NK-92 (cell line): ENCODE data around the gene HIC2.
"Not testable (repeated sequence)": the region's sequence is repeated elsewhere in the genome, so short reads cannot be mapped to it uniquely, and the experiment has no call there.

ENCODE experiments used
- DNase-seq: peaks from one replicate; lab custom pipeline; 2025; ENCODE audit not compliant: unreplicated experiment; lab: John Stamatoyannopoulos, UW

HIC2 gene

DNA sequence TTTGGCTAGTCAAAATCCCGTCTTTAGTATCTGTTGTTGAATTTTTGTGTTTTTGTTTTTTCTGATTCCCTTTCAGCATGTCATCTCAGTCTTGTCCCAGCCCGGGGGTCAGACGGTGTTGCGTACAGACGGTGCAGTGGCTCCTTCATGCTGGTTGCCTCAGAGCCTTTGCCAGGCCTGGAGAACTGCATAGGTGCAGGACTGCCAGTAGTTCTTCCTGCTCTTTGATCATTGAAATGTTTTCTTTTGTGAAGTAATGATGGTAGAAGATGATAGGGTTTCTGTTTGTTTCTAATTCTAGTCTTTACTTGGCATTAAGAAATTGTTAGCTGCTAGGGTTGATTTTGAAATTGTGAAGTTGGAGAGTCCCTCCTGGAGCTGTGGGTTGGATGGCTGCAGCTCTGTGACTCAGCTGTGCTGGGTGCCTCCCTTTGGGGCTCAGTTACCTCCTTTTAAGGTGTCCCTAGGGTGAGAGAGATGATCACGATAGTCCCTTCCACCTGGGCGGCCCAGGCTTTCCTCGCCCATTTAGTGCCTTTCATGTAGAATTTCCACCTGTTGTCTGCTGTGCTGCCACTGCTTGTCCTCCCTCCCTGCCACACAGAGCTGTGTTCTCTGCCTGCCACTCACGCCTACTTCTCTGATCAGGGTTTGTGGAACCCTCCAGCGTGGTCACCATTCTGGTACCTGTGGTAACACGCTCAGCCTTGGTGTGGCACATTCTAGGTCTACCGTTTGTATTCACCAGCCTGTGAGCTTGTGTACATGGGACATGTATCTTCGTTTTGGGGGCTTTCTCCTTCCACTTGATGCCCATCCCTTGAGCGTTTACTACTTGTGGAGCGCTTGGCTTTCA, 17.4 kb downstream of the HIC2 start:
- DNase-seq, result not testable (repeated sequence)

DNA sequence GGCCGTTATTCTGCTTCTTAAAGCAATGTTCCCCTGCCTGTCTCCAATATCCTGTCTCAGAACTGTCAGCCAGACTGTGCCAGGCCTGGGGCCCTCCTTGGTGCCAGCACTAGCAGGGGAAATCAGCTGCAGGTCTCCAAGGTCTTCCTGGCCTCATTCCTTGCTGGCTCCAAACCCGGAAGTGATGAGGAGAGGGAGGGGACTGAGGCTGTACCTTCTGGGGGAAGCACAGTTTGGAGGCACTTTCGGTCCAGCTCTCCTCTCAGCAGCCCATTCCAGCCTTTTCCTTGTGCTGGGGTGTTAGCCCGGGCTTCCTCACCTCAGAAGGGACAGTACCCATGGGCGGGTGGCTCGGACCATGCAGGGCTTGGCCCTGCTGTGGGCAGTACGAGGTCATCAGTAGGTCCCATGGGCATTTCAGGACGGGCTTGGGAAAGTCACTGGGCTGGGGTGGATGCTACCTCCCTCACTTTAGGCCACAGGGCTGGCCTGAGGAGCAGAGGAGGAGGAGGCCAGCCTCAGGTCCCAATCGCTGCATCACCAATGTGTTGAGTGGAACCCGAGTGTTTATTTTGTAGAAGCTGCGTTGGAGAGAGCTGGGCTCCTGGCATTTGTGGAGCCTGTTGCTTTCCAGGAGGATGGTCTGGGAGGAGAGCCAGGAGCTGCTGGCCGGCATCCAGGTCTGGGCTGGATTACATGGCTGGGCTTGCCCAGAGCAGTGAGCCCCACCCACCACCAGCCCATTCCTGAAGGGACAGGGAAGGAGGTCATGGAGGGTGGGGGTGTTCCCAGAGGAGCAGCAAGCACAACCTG, 19.0 kb downstream of the HIC2 start:
- DNase-seq, result not testable (repeated sequence)

DNA sequence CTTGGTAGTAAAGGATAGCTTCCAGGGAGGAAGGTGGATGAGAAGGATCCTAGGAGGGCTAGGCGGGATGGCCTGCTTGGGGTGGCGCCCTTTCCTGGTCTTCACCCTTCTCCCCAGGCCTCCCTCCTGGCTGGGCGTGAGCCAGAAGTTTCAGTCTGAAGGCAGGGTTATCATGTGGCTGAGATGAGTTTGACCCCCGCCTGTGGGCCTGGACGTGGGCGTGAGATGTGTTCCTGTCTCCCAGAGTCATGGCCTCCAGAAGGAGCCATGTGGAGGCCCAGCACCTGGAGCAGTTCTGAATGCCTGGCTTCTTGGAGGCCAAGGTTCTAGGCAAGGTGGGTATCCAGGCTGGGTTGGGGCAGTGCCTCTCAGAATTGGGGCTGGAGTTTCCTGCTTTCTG, 20.8 kb downstream of the HIC2 start:
- DNase-seq, result not testable (repeated sequence)

DNA sequence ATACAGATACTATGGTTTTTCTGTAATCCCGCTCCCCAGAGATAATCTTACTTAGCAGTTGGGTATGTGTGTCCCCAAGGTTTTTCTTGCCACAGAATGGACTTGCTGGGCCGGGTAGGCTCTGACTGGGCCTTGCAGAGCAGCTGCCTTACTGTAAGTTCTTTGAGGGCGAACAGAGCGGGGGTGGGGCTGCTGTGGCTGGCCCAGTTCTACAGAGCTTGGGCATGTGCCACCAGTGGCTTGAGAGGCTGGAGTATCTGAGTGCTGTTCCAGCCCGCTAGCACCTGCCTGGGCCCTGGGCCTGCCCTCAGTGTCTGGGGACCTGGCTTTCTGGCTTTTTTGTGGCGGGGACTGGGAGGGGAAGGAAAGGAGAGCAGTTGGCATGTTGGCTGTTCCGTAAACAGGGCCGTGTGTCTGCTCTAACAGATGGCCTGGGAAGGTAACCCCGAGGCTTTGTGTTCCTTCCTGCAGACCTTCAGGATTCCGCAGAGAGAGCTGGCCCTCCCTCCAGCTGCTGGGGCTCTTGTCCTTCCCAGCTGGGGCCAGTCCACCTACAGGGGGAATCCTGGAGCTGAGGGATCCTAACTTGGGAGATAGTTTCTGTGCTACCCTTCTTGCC, 23.0 kb downstream of the HIC2 start:
- not testable (repeated sequence) for DNase-seq

DNA sequence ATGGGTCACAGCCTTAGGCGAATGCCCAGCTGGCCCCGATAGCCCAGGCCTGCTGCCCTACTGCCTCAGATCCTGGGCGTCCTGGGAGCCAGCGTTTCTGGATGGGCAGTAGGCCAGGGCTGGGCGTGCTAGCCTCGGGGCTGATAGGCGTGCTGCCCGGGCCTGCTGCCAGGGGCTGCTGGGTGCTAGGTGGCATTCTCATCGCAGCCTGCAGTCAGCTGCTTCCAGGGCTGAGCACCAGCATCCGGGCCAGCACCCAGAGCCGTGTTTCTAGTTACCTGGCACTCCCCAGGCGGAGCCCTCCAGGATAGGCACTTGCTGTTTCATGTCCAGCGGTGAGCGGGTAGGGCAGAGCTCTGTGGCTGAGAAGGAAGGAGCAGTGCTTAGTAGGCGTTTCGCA, 23.5 kb downstream of the HIC2 start:
- DNase-seq, result not testable (repeated sequence)

DNA sequence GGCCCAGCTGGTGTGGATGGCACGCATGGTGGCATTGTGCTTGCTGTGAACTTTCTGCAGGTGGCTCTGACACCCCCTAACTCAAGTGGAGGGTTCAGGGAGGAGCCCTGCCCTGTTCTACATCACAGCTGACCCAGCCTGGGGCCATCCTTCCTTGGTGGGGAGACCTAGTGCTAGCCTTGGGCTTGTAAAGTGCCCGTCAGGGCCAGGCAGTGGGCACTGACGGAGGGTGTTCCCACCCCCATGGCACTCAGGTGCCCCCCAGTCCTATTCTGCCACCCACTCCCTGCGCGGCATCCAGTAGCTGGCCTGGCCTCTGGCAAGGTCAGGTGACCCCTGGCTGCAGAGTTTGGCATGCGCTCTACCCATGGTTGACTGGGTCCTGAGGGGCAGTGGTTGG, 24.0 kb downstream of the HIC2 start:
- DNase-seq, result not testable (repeated sequence)

DNA sequence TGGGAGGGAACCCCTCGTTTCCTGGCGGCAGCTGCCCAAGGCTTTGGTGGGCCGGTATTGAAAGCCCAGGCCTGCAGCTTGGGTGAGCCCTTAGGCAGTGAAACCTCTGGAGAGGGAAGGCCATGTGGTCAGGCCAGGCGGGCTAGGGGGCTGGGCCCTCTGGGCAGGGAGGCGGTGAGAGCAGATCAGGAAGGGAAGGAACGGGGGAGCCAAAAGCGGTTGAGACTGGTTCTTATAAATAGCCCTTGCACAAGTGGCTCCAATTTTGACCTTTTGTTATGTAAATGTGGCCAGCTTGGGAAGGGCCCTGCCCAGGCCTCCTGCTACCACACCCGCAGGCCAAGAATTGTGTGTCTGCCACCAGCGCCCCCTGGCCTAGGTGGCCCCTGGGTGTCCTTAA, 25.0 kb downstream of the HIC2 start:
- DNase-seq, result not testable (repeated sequence)

DNA sequence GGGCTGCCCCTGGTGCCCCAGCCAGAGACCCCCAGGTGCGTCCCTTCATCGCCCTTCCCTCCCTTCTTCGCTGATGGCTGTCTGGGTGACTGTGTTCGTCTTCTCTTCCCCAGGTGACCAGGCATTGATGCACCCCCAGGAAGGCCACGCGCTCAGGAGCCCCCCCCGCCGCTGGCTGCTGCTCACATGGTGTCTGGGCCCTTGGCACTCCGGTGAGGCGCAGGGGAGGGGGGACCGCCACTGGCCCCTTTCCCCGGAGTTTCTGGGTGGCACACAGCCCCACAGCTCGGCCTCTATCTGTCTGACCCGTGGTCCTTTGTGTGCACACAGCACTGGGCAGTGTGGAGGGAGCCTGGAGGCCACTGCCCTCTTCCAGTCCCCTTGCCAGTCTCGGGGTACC, 25.5 kb downstream of the HIC2 start:
- not testable (repeated sequence) for DNase-seq

DNA sequence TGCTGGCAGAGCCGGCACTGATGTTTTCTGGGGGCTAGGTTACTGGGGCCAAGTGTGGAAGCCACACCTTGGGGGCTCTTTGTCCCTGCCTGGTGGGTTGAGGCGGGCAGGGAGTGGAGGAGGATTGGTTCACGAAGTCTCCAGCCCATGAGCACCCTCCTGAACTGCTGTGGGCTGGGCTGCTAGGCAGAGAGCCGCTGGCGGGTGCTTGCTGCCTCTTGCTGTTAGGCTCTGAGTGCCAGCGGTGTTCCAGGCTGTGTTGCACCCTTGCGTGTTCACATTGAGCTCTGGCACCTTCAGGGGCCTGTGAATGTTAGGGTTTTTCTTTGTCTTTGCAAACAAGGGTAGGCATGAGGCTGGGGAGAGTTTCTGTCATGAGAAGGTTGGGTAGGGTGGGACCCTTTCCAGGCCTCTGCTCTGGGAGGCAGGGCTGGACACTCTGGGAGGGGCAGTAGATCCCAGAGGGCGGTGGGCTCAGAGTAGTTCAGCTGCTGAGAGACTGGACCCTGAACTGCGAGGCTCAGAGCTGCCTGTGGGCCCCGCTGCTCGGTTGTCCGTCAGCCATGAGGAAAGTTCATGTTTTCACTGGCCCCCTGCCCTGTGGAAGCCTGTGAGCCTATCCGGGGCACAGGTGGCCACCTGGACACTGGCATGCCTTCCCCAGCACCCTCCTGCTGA, 26.0 kb downstream of the HIC2 start:
- no peak for DNase-seq

DNA sequence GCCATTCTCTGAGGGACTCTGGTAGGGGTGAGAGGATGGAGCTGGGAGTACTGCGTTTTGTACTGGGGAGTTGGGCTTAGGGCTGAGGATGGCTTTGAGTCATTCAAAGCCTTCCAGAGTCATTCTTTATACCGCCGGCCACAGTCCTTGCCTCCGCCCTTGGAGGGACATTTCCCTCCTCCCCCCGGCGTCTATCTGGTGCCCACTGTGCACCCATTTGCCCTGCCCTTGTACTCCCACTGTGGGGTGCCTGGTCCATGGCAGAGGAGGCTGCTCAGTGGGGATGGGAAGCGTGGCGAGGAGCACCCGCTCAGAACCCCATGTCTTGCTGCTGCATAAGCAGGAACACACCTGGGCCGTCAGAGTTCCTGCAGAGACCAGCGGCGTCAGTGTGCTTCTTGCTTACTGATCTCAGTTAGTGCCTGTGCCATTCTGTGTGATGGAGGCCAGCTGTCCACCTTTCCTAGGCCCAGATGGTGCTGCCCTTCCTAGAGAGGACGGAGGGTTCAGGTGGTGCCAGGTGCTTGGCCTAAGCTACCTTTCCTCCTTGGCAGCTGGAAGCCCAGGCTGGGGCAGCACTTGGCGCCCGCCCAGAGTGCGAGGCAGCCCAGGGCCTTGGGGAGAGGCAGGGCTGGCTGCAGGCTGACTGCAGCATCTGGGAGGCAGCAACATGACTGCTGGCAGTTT, 26.7 kb downstream of the HIC2 start:
- DNase-seq, result no peak

DNA sequence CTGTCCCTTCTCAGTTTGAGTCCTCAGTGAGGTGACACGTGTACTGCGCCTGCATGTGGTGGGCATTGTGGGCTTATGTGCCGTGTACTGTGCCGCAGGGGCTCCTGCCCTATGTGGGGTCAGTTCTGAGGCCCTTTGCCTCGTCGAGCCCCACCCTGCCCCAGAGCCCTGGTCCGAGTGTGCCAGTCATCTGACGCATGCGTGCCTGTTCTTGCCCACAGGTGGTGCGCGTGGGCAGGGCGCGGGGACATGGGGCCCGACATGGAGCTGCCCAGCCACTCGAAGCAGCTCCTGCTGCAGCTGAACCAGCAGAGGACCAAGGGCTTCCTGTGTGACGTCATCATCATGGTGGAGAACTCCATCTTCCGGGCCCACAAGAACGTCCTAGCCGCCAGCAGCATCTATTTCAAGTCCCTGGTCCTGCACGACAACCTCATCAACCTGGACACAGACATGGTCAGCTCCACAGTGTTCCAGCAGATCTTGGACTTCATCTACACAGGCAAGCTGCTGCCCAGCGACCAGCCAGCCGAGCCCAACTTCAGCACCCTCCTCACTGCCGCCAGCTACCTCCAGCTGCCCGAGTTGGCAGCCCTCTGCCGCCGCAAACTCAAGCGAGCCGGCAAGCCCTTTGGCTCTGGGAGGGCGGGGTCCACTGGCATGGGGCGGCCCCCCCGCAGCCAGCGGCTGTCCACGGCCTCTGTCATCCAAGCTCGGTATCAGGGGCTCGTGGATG, 27.7 kb downstream of the HIC2 start:
- DNase-seq, result no peak

DNA sequence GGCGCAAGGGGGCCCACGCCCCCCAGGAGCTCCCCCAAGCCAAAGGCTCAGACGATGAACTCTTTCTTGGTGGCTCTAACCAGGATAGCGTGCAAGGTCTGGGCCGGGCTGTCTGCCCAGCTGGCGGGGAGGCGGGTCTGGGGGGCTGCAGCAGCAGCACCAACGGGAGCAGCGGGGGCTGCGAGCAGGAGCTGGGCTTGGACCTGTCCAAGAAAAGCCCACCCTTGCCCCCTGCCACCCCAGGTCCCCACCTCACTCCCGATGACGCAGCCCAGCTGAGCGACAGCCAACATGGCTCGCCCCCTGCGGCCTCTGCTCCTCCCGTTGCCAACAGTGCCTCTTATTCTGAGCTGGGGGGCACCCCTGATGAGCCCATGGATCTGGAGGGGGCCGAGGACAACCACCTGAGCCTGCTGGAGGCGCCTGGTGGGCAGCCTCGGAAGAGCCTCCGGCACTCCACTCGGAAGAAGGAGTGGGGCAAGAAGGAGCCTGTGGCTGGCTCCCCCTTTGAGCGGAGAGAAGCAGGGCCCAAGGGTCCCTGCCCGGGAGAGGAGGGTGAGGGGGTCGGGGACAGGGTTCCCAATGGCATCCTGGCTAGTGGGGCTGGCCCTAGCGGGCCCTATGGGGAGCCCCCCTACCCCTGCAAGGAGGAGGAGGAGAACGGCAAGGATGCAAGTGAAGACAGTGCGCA, 28.4 kb downstream of the HIC2 start:
- no peak for DNase-seq

DNA sequence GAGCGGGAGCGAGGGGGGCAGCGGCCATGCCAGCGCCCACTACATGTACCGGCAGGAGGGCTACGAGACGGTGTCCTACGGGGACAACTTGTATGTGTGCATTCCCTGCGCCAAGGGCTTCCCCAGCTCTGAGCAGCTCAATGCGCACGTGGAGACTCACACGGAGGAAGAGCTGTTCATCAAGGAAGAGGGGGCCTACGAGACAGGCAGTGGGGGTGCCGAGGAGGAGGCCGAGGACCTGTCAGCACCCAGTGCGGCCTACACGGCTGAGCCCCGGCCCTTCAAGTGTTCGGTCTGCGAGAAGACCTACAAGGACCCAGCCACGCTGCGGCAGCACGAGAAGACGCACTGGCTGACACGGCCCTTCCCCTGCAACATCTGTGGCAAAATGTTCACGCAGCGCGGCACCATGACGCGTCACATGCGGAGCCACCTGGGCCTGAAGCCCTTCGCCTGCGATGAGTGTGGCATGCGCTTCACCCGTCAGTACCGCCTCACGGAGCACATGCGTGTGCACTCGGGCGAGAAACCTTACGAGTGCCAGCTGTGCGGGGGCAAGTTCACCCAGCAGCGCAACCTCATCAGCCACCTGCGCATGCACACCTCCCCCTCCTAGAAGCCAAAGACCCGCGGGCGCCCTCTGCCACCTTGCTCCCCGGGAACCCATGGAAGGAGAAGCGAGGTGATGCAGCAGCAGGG, 29.1 kb downstream of the HIC2 start:
- DNase-seq, result no peak

DNA sequence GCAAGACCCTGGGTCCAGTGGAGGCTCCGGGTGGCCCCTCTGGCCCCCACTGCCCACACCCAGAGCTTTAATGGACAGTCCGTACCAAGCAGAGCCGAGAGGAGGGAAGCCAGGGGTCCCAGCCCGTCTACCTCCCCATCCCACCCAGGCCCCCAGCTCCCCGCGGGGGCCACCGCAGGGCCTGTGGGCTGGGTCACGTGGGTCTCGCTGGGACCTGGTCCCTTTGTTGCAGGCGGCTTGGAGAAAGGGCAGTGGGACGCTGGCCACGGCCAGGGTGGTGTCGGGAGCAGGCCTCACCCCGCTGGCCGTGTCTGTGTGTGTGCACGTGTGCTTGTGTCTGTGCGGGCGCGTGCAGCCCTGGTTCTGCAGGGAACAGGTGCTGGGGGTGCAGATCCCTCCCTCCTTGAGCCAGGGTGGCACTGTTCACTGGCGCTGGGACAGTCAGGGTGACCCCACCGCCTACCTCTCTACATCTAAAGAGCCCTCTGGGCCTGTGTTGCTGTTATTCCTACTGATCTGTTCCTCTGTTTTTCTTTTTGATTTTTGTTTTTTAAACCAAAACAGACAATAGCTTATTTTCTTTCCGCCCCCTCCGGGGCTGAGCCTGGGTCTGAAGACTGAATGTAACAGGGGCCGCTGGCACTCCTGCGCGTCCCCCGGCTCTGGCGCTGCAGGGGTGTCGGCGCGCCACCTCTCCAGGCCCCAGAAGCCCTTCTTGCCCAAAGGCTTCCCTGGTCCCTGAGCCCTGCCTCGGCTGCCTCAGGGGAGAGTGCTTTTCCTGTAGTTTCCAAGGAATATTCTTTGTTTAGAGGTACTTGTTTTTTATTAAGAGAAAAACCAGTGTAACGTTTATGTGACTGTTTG, 29.9 kb downstream of the HIC2 start:
- DNase-seq, result no peak

DNA sequence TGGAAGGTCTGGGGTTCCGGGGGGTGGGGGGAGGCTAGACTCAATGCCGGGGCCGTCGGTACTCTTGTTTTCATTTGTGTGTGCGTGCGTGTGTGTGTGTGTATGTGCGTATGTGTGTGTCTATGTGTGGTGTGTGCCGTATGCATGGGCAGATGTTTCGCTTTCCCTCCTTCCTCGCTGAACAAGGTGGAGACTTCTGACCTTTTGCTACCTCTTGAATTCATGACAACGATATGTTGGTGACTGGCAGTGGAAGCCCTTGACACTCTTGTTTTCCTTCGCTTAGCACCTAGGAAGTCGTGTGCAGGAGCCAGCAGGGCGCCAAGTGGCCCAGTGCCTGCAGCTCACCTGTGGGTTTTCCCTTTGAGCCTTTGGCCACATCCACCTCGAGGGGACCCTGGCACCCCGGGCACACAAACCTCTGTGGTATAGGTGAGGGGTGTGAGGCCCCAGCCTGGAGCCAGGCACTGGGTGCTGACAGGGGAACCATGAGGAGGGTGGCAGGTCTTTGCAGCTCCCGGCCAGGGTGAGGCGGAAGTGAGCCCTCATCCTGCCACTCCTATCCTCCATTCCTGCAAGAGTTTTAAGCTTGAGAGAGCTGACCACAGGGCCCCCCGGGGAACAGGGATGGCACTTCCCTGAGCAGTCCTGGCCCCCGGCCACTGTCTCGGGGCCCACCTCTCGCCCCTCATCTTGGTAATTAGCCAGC, 30.7 kb downstream of the HIC2 start:
- DNase-seq, result no peak

DNA sequence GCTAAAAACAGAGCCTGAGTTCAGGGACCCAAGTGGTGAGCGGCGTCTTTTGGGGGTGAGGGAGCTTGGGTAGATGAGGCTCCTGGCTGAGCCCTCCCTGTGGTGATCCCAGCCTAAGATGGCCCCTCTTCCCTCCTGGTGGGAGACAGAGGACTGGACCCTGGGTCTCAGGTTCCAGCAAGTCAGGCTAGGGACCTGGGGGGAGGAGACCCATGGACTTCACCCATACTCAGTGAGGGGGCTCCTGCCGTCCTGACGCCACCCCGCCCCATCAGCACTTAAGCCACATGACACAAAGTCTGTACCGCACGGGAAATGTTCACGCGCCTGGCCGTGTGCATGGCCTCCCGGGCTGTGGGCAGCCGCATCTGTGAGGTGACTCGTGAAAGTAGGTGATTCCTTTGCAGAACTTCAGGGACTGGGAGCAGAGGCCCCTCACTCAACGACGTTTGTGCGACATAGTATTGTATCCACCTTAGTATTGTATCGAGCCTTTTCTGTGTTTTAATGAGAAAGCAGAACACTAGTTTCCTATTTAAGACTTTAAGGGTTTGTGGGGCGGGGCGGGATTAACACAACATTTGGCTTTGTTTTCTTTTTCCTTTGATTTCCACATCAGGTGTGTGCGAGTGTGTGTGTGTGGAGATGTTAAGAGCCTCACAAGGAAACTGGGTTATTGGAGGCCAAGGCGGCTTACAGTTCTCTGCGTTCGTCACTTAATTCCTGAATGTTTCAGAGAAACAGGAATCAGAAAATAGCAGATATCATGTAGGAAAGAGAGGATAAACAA, 31.7 kb downstream of the HIC2 start:
- no peak for DNase-seq
